HG02852 (cell line): ENCODE data around the gene STIM2.
A peak's percentile ranks its signal among the peaks of the same experiment; 100 is the strongest.
"Not testable (repeated sequence)": the region's sequence is repeated elsewhere in the genome, so short reads cannot be mapped to it uniquely, and the experiment has no call there.

ENCODE experiments used
- ATAC-seq: cut with Tn5 transposase; IDR thresholded peaks from one replicate; pipeline ENCODE4 v1.9.1; 2021; ENCODE audit warnings: mild to moderate bottlenecking, moderate library complexity; ENCODE audit not compliant: unreplicated experiment

The STIM2 gene

DNA sequence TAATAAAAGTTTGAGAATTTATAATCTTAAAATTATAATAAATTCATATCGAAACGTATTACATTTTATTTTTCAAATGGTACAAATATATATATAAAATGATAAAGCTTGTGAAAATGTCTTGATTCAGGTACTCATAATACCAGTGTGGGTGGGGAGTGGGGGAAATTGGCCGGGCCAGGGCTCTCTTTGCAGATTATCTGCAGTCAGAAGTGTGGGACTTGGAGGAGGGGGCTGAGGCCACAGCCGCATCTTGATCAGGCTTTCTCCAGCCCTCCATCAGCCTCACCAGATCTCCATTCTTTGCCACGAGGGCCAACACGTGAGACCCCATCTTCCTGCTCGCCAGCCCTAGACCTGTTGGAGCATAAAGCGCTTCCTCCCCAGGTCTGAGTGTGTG, 86.7 kb downstream of the STIM2 start:
- ATAC-seq, result no peak

DNA sequence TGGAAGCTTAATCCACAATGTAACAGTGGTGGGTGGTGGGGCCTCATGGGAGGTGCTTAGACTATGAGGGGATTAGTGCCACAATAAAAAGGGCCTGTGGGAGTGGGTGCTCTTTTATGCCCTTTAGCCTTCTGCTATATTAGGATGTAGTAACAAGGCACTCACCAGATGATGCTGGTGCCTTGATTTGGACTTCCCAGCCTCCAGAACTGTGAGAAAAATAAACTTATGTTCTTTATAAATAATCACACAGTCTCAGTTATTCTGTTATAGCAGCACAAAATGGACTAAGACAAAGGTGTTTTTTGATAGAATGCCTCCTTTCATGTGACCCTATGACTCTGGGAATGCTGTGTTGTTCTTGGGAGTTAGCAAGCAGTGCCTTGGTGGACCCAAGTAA, 89.8 kb downstream of the STIM2 start:
- ATAC-seq, result no peak

DNA sequence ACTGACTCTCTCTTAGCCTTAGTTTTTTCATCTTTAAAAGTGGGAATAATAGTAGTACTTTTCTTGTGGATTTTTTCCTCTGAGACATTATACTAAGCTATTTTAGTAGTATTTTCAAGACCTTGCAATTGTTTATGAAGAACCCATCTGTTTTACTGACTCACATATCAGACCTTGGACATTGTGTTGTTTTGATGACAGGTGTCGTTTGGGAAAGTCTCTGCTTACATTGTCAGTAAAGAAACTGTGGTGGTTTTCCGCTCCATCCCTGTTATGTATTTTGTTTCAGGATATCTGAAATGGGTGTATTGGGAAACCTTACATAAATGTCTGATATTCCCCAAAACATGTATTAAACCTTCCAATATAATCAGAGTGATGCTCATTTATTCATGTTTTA, 92.2 kb downstream of the STIM2 start:
- ATAC-seq, result no peak

DNA sequence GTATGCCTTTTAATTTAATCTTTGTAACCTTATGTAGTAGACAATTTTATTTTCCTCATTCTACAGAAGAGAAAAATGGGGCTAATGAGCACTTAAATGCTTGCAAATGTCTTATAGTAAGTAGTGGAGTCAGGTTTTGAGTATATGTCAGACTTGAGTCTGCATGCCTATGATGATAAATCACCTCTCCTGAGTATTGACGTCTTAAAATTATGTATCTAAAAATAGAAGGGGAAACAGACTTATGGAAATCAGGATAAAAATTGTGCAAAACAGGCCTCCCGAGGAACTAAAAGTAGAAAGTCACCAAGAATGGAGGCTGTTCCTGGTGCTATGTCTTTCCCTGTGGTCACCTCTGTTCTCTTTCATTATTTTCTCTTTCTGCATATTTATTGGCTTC, 92.7 kb downstream of the STIM2 start:
- ATAC-seq, result no peak

DNA sequence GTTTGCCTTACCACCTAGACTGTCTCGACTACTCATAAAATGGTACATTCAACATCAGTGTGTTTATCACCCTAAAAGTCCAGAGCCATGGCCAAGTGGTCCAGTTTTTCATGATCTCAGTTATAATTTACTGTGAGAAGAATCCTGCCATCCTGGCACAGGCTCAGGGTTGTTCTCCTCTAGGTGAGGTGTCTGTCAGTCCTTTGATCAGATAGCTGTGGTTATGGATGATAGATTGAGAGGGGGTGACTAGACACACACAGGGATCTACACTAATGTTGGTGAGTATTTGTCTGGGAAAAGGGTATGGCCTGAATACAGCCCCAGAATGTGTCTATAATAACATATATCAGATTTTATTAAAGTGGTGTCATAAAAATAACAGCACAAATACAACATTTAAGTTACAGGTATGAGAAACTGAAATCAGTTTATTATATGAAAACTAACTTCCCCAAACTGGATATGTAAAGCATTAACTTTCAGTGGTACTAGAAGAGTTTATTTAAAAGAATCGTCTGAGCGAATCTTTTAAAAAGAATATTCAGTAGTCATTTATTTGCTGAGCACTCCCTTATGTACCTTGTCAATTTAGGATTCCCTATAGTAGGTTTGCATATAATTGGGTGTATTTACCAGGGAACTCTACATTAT, 93.3 kb downstream of the STIM2 start:
- no peak for ATAC-seq

DNA sequence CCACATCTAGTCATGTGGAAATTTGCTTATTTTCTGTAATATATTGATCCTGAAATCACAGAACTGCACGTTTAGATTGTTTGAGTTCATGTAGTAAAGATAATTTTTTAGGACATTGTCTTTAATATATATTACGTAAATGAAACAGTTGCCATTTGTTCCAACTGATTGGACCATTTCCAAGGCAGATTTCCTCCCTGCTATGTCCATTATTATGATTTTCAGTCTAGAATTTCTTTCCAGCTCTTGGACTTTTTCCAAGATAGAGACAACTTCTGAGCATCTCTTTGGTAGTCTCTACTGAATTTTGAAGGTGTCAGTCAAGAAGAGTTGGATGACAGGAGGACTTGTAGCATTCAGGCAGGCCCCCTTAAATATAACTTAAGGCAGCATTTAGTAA, 94.6 kb downstream of the STIM2 start:
- ATAC-seq, result no peak

DNA sequence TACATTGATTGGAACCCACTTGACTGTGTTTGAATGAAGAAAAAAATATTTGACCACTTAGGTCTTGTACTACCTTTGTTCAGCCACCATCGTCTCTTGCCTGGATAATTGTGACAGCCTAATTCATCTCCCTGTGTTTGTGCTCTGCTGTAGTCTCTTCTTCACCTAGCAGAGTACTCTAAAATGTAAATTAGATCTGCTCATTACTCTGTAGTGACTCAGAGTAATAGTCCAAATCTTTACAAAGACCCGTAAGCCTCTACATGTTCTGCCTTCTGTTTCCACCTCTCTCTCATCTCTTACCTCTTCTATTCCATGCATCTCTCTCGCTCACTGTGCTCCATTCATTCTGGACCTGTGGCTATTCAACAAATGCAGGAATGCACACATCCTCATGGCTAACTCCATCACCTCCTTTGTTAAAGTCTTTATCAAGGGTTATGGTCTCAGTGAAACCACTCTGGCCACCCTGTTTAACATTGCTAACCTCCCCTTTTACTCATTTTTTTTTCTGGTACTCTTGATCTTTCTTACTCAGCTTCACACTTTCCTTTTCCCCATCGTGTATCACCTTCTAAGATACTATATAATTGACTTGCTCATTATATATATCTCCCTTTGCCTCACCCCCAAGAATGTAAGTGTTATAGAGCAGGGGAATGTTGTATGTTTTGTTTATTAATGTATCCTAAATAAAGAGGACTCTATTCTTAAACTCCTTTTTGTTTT, 98.4 kb downstream of the STIM2 start:
- ATAC-seq, result peak; percentile 57

DNA sequence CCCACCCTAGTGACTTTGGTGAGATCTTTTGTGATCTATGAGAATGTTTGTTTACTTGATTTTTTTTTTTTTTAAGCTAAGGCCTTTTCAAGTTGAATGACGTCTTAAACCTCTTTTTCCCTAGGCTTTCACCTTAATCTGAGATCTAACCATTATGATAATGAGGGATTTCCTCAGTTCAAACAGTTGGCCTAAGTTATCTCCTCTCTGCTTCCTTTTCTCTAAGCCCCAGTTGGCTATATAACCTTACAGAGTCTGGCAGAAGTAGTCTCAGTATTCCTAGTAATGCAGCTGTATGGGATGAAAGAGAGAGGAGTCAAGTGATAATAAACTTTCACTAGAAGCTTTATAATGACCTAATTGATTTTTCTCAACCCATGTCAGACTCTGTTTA, 99.0 kb downstream of the STIM2 start:
- ATAC-seq, result no peak

DNA sequence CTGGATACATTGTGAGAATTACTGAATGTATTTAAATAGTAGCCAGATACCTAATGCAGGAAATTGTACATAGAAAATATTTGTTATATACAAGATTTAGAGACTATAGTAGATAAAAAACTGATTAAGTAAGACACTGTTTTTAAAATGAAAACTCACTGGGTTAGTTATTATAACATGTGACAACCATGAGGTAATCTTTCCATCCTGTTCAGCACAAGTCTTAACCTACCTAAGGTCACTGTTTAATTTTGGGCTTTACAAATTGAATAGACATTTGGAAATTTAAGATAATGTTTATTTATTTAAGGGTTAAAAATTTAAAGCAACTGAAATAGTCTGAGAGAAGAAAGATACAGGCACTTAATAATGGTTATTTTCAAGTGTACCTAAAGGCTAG, 102.1 kb downstream of the STIM2 start:
- no peak for ATAC-seq

DNA sequence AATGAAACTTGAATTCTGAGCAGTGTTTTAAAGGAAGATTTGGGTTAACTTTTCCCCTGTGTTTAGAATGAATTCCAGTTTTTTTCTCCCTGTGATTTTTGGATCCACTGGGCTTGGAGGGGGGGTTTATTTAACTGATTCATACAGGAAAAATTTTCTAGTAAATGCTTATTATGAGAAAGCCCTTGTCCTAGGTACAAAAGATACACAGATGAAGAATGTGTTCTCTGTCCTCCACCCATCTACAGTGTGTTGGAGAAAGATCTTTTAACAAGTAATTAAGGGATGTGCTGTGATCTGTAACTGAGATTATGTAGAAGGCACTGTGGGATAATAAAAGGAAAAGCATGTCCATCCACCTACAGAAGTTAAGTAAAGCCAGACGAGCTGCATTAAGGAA, 103.9 kb downstream of the STIM2 start:
- ATAC-seq, result no peak

DNA sequence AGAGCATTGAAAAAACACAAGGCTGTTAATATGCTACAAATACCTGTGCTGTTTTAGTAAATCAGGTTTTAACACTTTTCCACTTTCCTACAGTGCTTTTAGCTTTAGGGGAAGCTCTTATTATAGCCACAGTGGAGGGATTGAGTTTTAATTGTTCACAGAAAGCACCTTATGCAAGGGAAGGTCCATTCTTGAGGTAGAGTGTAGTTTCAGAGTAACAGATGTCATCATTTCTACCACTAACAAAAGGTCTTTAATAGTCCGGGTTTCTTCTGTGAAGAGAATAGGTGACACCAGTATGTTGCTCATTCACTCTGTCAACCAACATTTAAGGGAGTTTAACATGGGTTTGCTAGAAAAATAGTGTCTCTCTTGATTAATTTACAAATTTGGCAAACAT, 104.4 kb downstream of the STIM2 start:
- no peak for ATAC-seq

DNA sequence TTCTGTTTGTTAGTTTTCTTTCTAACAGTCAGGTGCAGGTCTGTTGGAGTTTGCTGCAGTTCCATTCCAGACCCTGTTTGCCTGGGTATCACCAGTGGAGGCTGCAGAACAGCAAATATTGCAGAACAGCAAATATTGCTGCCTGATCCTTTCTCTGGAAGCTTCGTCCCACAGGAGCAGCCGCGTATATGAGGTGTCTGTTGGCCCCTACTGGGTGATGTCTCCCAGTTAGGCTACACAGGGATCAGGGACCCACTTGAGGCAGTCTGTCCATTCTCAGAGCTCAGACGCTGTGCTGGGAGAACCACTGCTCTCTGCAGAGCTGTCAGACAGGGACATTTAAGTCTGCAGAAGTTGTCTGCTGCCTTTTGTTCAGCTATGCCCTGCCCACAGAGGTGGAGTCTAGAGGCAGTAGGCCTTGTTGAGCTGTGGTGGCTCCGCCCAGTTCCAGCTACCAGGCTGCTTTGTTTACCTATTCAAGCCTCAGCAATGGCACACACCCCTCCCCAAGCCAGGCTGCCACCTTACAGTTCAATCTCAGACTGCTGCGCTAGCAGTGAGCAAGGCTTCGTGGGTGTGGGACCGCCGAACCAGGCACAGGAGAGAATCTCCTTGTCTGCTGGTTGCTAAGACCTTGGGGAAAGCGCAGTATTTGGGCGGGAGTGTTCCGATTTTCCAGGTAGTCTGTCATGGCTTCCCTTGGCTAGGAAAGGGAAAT, 115.0 kb downstream of the STIM2 start:
- ATAC-seq, result not testable (repeated sequence)

DNA sequence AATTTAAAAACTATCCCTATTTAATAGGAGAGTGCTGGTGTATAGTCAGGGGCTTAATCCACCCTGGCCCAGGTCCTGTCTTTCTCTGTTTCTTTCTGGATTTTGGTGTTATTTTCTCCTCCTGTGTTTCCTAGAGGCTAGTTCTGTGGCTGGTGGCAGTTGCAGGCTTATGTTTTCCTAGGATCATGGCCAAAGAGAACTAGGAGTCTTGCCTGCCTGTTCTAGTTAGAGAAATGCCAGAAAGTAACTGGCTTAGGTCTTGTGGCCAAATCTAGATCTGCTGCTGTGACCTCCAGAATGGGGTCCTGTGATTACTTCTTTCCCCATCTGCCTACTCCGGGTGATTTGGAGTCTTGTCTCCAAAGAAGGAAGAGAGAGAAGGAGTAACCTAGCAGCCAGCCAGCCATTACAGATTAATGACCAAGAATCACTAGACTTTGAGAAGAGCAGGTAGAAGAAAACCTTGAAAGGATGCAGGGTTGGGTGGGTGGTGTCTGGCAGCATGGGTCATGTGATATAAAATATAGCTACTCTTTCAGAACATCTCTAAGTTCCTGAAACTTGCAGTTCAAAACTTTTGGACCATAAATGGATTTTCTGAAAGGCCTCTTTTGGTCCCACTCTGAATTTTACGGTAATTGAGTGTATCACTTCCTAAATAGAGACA, 117.9 kb downstream of the STIM2 start:
- ATAC-seq, result no peak

DNA sequence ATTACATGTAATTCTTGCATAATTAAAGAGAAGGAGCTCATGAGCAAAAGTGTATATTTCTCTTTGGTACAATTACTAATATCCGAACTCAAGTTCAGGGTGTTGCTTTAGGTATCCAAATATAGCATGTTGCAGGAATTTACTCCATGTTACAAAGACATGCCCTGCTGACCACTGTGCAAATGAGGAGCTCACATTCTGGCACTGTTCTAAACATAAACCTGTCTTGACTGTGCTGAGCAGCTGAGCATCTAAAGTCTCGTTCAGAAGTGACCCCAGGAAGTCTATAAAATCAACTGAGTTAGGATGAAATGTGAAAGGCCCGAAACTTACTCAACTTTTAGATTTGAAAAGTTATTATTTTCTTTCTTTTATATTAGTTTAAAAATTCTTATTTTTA, 124.3 kb downstream of the STIM2 start:
- ATAC-seq, result no peak

DNA sequence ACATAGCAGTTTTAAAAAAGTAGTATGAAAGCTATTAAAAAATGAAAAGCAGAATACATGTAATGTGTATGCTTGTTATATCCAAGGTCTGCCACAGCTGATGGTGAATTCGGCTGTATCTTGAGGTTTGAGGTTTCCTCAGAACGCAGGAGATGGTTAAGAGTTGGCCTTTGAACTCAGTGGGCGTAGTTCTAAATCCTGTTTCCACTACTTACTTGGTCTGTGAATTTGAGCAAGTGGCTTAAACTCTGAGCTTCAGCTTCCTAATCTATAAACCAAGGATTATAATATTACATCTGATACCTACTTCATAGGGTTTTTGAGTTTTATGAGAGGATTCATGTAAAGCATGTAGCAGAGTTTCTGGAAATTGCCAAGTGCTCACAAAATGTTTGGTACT, 125.2 kb downstream of the STIM2 start:
- peak; percentile 94 for ATAC-seq

DNA sequence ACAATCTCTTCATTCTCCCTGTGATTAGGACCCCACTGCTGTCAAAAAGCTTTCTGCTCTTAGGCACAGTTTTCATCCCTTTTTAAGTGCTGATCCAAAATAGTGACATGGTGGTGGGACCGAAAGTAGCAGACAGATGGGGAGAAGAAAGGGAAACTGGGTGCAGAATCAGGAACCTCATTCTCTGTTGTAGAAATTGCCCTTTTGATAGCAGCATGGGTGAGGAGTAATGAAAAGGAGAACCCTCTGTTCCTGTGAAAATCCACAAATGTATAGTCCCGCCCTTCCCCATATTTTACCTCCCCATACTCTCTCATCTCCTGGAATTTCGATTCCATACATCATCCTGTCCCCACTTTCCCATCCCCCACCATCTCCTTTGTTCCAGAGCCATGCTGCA, 126.5 kb downstream of the STIM2 start:
- ATAC-seq, result no peak

DNA sequence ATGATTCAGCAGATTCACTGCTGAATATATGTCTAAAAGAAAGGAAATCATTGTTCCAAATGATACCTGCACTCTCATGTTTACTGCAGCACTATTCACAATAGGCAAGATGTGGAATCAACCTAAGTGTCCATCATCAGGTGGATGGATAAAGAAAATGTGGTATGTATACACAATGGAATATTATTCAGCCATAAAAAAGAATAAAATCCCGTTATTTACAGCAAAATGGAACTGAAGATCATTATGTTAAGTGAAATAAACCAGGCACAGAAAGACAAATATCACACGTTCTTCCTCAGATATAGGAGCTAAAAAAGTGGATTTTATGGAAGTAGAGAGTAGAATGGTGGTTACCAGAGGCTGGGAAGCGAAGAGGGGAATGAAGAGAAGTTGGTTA, 130.4 kb downstream of the STIM2 start:
- no peak for ATAC-seq

DNA sequence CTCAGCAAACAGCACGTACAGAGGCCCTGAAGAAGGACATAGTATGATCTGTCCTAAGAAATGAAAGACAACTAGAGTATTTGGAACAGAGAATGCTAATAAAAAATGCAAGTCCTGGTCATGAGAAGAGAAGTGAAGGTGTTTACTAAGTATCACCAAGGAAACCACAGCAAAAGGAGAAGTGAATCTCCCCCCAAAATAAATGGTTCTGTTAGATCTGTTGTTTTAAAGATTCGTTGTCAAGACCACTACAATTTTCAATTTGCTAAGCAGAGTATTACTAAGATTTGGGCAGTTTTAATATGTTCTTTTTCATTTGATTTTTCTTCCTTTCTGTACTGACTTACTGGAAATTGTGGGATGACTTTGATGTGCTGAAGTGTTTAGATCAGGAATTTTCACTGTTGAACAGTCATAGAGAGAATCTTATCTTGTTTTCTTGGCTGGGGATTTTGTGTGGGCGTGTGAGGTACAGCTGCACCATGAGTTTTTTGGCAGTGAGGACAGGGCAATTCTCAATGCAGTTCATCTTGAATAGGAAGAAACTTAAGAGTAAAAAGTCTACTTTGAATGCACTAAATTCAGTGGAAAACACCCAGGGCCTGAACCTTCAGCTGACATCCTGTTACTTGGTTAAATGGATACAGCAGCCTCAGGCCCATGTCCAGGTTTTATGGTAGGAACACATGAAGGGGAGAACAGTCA, 132.2 kb downstream of the STIM2 start:
- peak; percentile 97 for ATAC-seq

DNA sequence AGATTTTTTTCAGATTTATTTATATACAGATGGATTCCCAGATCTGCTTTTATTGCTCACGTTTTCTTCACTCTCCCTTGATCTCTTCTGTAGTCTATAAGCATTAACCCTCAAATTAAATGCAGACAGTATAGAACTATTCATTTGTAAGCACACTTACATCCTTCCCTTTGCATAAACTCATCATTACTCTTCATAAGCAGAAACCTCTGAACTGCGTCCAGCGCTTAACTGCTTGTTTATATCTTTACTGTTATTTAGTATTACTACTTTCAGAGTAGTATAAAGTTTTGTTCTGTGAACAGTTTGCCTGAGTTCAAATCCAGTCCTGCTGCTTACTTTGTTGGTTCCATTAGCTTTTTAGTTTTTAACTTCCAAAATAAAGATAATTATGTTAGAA, 132.9 kb downstream of the STIM2 start:
- ATAC-seq, result no peak

DNA sequence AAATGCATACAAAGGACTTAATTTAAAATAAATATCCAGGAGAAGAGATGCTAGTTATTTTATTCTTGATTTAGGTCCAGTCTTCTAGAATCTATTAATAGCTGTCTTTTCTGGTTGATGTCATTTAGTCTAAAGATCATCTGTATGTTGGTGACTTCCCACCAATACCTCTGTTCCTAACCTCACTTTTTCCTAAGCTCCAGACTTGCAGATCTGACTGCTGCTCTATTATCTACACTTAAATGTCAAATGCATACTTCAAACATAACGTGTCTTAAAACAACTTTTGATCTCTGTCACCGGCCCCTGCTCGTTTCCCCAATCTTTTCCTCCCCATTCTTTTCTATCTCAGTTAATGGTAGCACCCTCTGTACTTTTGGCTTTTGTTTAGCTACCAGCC, 133.3 kb downstream of the STIM2 start:
- no peak for ATAC-seq

DNA sequence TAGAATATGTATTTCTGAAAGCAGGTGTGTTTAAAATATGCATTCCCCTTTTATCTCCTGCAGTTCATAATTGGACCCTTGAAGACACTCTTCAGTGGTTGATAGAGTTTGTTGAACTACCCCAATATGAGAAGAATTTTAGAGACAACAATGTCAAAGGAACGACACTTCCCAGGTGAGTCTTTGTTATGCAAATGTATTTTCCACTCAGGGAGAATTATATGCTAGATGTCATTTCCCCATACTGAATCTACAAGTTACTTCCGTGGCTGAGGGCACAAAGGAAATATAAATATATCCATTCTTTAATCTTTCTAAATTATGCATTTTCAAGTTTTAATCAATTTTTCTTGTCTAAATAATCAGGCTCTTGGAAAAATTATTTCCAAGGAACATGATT, 134.7 kb downstream of the STIM2 start:
- no peak for ATAC-seq
